A673 (cell line): ENCODE data around the gene SCGB2B2. TPM values are rescaled to one million over a fixed set of nuclear protein-coding genes. Genes with fewer than 3 reads are reported as not detected.

ENCODE experiments used
- BruUV-seq: library from RNA; stranded (reverse); fragments of 400-500 nt; replicated peaks from 2 replicates; lab custom pipeline; 2021; lab: Mats Ljungman, UMichigan
- CTCF ChIA-PET: fragments of 300-600 bp; sonication (Branson Sonifier 250); formaldehyde crosslinking; loops from one replicate; lab custom pipeline; 2022; ENCODE audit warnings: antibody characterized with exemption; lab: Charles Lee
- POLR2A ChIA-PET: fragments of 300-600 bp; sonication (Branson Sonifier 250); formaldehyde crosslinking; loops from one replicate; lab custom pipeline; 2022; ENCODE audit warnings: antibody characterized with exemption; ENCODE audit not compliant: low non-redundant PET; lab: Charles Lee
- DNase-seq: peaks from one replicate; pipeline ENCODE4 v3.0.0-alpha.2; 2015; ENCODE audit warnings: low spot score
- H3K27ac ChIP-seq: fragments of 200-600 bp; sonication (generic); 2 replicates; pipeline ENCODE4 v1.5.1; 2016; ENCODE audit warnings: mixed run types, low read depth, mild to moderate bottlenecking, mixed read lengths, antibody characterized with exemption, low read length; ENCODE audit not compliant: poor library complexity, severe bottlenecking
- H3K27me3 ChIP-seq: fragments of 200-600 bp; sonication (generic); replicated peaks from 2 replicates; pipeline ENCODE4 v1.6.1; 2017; ENCODE audit warnings: mixed run types, low read depth, mild to moderate bottlenecking, mixed read lengths, antibody characterized with exemption, low read length; ENCODE audit not compliant: insufficient read depth, poor library complexity
- H3K36me3 ChIP-seq: fragments of 200-600 bp; sonication (generic); 2 replicates; pipeline ENCODE4 v1.6.1; 2016; ENCODE audit warnings: mixed run types, mild to moderate bottlenecking, mixed read lengths, antibody characterized with exemption, low read length; ENCODE audit not compliant: insufficient read depth, poor library complexity, severe bottlenecking
- H3K4me1 ChIP-seq: fragments of 200-600 bp; sonication (generic); 2 replicates; pipeline ENCODE4 v1.6.1; 2017; ENCODE audit warnings: mixed run types, mild to moderate bottlenecking, mixed read lengths, antibody characterized with exemption, low read length; ENCODE audit not compliant: insufficient read depth, poor library complexity, severe bottlenecking
- H3K4me3 ChIP-seq: fragments of 200-600 bp; sonication (generic); 2 replicates; pipeline ENCODE4 v1.5.1; 2016; ENCODE audit warnings: low read depth, mixed run types, mild to moderate bottlenecking, mixed read lengths, low read length; ENCODE audit not compliant: poor library complexity, severe bottlenecking
- H3K9me3 ChIP-seq: fragments of 200-600 bp; sonication (generic); 2 replicates; pipeline ENCODE4 v1.6.1; 2016; ENCODE audit warnings: mixed run types, low read depth, mild to moderate bottlenecking, mixed read lengths, antibody characterized with exemption, low read length; ENCODE audit not compliant: poor library complexity, severe bottlenecking
- EZH2 ChIP-seq: fragments of 200-600 bp; sonication (generic); IDR thresholded peaks from 2 replicates; pipeline ENCODE4 v1.6.1; 2017; ENCODE audit warnings: borderline replicate concordance, low read depth, mild to moderate bottlenecking, mixed read lengths, antibody characterized with exemption, low read length; ENCODE audit not compliant: poor library complexity, severe bottlenecking
- intact Hi-C: fragments of 100-400 bp; cut with micrococcal nuclease; formaldehyde crosslinking; loops from one replicate; pipeline ENCODE4 v1.10.0; 2022; ENCODE audit not compliant: unreplicated experiment
- total RNA-seq: library from RNA; stranded (reverse); gene quantifications from 2 replicates; pipeline ENCODE4 v1.2.3, GENCODE V29; 2021
- TF ChIP-seq, protein P1 (sequence below): fragments of 300-800, 200-600 bp; sonication (generic); conservative IDR thresholded peaks from 2 replicates; pipeline ENCODE4 v1.5.1; 2017; ENCODE audit warnings: low read depth, mild to moderate bottlenecking, antibody characterized with exemption, low read length, moderate library complexity, mixed read lengths

SCGB2B2 gene
- total RNA-seq, 1 experiment from 2014 or later: 0.24 TPM

DNA sequence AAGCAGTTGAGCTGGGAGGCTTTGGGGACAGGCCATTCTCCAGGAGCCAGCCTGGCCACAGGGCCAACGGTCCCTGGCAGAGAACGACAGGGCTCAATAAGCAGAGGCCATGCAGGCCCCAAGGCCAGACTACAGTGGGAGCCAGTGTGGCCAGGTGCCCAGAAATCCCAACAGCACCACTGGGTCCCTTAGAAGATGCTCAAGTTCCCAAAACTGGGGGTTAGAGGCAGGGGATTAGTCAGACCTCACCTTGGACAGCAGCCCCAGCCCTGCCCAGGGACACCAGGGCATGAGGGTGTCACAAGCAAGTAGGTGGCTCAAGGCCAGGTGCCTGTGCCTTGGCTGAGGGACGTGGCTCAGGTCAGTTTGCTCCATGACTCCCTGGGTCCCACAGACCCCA lies 12.8 kb downstream of the SCGB2B2 start:
- no peaks in the 10 kb centered on the region for H3K36me3 ChIP-seq
- TF ChIP-seq EZH2: no peak
- TF ChIP-seq, protein P1, sequence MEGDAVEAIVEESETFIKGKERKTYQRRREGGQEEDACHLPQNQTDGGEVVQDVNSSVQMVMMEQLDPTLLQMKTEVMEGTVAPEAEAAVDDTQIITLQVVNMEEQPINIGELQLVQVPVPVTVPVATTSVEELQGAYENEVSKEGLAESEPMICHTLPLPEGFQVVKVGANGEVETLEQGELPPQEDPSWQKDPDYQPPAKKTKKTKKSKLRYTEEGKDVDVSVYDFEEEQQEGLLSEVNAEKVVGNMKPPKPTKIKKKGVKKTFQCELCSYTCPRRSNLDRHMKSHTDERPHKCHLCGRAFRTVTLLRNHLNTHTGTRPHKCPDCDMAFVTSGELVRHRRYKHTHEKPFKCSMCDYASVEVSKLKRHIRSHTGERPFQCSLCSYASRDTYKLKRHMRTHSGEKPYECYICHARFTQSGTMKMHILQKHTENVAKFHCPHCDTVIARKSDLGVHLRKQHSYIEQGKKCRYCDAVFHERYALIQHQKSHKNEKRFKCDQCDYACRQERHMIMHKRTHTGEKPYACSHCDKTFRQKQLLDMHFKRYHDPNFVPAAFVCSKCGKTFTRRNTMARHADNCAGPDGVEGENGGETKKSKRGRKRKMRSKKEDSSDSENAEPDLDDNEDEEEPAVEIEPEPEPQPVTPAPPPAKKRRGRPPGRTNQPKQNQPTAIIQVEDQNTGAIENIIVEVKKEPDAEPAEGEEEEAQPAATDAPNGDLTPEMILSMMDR: no peak
- intact Hi-C loops: no loop called here
- ChIA-PET POLR2A (no interaction called here), CTCF (no interaction called here)
- H3K27ac ChIP-seq: no peak overlapping the region
- no peaks in the 10 kb centered on the region for H3K4me1 ChIP-seq
- no peaks in the 10 kb centered on the region for H3K9me3 ChIP-seq
- H3K4me3 ChIP-seq: no peak overlapping the region
- no peak for DNase-seq
- no peaks in the 10 kb centered on the region for H3K27me3 ChIP-seq
- BruUV-seq: no TSS peak

DNA sequence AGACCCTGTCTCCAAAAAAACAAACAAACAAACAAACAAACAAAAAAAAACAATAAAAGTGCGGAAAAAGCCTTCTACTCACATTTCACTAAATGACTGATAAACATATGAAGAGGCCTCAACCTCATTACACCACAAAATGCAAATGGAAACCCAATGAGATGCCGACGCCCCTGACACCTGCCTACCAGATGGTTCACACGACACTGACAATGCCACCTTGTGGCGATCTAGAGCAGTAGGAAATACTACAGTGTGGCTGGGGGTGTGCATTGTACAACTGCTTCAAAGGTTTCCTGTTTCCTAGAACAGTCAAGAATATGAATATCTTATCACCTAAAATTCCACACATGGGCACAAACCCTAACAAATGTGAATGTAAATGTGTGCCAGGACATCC lies 14.0 kb downstream of the SCGB2B2 start:
- intact Hi-C loops: no loop called here
- POLR2A ChIA-PET: no interaction called here
- no peak overlapping the region for H3K4me3 ChIP-seq
- no peaks in the 10 kb centered on the region for H3K4me1 ChIP-seq
- DNase-seq: peak; percentile 59
- no peaks in the 10 kb centered on the region for H3K27me3 ChIP-seq
- no peak overlapping the region for H3K27ac ChIP-seq
- H3K36me3 ChIP-seq: no peaks in the 10 kb centered on the region
- H3K9me3 ChIP-seq: no peaks in the 10 kb centered on the region
- no peak for TF ChIP-seq EZH2
- TF ChIP-seq, protein P1: peak; percentile 67
- BruUV-seq: no TSS peak
- CTCF ChIA-PET: no interaction called here

DNA sequence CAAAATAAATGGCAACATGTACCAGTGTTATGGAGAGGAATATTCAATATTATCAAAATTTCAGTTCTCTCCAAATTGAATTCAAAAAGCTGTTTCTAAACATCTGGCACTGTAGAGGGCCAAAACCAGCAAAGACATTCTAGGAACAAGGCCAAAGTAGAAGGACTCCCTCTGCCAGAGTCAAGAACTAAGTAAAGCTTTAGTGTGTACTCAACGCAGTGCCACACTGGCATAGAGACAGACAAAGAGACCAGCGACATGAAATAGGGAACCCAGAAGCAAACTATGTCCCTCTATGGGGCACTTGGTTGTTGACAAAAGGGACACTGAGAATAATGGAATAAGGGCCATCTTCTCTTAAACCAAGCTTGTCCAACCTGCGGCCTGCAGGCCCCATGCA lies 15.6 kb downstream of the SCGB2B2 start:
- POLR2A ChIA-PET: interaction anchor here (0.7 kb wide), 1 partner anchor 15 kb away, joined by 3 read pairs; no protein-coding TSS in a partner anchor

More for the DNA sequence above, 15.6 kb downstream of the SCGB2B2 start:
- no TSS peak for BruUV-seq
- no peak for DNase-seq
- Histone ChIP-seq H3K9me3 (no peaks in the 10 kb centered on the region), H3K27ac (no peak overlapping the region), H3K36me3 (no peaks in the 10 kb centered on the region), H3K4me1 (no peaks in the 10 kb centered on the region), H3K4me3 (no peak overlapping the region), H3K27me3 (no peaks in the 10 kb centered on the region)
- CTCF ChIA-PET: interaction anchor here (0.5 to 0.7 kb wide), 2 partner anchors 25 to 152 kb away, joined by 3 read pairs; no protein-coding TSS in a partner anchor
- intact Hi-C loops: no loop called here
- no peak for TF ChIP-seq EZH2
- TF ChIP-seq, protein P1: no peak
